ENCODE results near the gene SHC3.

DNA sequence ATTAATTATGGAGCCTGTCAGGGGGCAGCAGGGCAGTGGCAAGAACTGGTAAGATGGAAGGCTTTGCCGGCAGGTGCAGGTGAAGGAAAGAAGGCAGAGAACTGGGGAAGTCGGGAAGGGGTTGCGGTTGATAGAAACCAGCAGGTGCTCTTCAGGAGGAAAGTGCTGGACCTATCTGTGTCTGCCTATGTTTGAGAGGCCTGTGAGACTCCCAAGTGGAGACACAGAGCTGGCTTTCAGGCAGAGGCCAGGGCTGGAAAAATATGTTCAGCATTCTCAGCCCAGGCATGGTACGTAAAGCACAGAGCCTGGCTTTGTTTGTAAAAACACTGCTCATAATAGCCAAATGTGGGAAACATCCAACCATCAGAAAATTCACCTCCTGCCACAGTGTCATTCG, 117.8 kb downstream of the SHC3 start:
- TF ChIP-seq KAT8 (IDR thresholded peaks at IDR 0.05; ENCODE audit: low read depth): no peak
- TF ChIP-seq POLR2A (conservative IDR thresholded peaks at IDR 0.05): no peak
- TF ChIP-seq CBX1 (IDR thresholded peaks at IDR 0.05; ENCODE audit: low read depth): no peak
